ENCODE measurements around the gene CTNNA3. TPM values are rescaled to one million over a fixed set of nuclear protein-coding genes. Genes with fewer than 3 reads are reported as not detected.

CTNNA3 gene
- total and polyA plus RNA-seq, 2 of the 4 experiments (the other 2 are of a cell fraction), result 0.19 to 0.90 TPM

DNA sequence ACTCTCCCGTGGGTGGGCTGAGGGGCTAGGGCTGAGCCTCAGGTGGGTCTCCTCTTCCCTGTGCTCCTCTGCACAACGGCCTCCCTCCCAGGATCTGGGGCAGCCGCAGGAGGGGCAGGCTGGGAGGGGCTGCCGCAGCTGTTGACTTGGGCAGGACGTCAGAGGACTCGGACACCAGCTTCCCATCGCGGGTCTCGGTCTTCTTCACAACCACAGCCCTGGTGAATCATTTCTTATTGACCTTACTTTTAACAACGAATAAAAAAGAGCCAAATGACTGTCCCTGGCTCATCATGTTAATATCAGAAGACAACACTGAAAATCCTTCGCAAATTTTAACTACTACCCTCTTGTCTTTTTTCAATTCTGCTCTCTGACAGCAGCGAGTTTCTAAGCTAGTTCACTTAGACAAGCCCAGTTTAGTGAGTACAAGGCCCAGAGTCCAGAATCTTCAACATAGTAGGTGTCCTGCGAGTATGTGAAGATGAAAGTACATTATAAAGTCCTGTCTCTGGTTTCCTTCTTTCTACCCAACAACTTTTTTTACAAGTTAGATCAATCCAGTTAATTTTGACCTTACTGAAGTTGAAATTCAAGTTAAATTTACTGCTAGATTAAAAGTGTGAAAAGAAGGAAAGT is 32.4 kb downstream of the CTNNA3 start:
- H2BK120ac ChIP-seq (ENCODE audit: low read depth, low read length), result no peak overlapping the region
- H3K9me3 ChIP-seq (ENCODE audit: control insufficient read depth, insufficient read depth, low read length), result no peaks in the 10 kb centered on the region
- no peak overlapping the region for H3K14ac ChIP-seq (replicated peaks; ENCODE audit: low read depth, low read length)
- H2AFZ ChIP-seq (replicated peaks; ENCODE audit: low read length, poor library complexity), result no peak overlapping the region
- WGBS, 2 experiments (ENCODE audit: extremely low coverage in 2 of 2, insufficient read length in 1 of 2), result 78% methylated on average over 9 of the region's 13 CpGs; no CpG with 5 or more reads in 1 of the 2 experiments
- H2BK15ac ChIP-seq (ENCODE audit: low read depth, low read length), result no peak overlapping the region
- no peaks in the 10 kb centered on the region for H3K79me1 ChIP-seq (ENCODE audit: low read depth in 1 of 2, low read length in 2 of 2)
- H2AK9ac ChIP-seq (replicated peaks; ENCODE audit: low read depth, low read length, poor library complexity), result no peak overlapping the region
- no peak overlapping the region for H3K4ac ChIP-seq (ENCODE audit: low read depth, low read length)
- no peak overlapping the region for H3K4me3 ChIP-seq (ENCODE audit: insufficient read depth, low read depth, low read length)
- ATAC-seq (ENCODE audit: low read depth) (no peak), DNase-seq (no peak)
- no peaks in the 10 kb centered on the region; the same call in 1 of the 2 replicates for H3K27me3 ChIP-seq (ENCODE audit: control insufficient read depth, insufficient read depth, low read length)
- H3K4me1 ChIP-seq (ENCODE audit: control insufficient read depth, insufficient read depth, low read length), result no peaks in the 10 kb centered on the region
- no peaks in the 10 kb centered on the region for H3K9me1 ChIP-seq (ENCODE audit: insufficient read depth, low read length)
- H4K91ac ChIP-seq (ENCODE audit: insufficient read depth, low read depth, low read length), result no peak overlapping the region
- no peak overlapping the region for H3K27ac ChIP-seq (ENCODE audit: insufficient read depth, low read length)
- H2BK5ac ChIP-seq (ENCODE audit: low read depth, low read length, poor library complexity, severe bottlenecking), result no peak overlapping the region
- ChIA-PET CTCF (interaction anchor here (1.0 kb wide), 1 partner anchor 33 kb away, joined by 3 read pairs; no protein-coding TSS in a partner anchor), POLR2A (ENCODE audit: unreplicated experiment) (no interaction called here)
- H2AK5ac ChIP-seq (ENCODE audit: low read depth, low read length), result no peak overlapping the region
- H3K56ac ChIP-seq (ENCODE audit: extremely low read depth, insufficient read depth, low read length), result no peak overlapping the region
- dilution Hi-C loops (cut with HindIII; ENCODE audit: low sequenced_read_pairs, unreplicated experiment), result no loop called here
- no peak overlapping the region for H3K23ac ChIP-seq (ENCODE audit: low read depth, low read length)
- no peak overlapping the region for H3K18ac ChIP-seq (ENCODE audit: low read depth, low read length)
- H3K36me3 ChIP-seq (ENCODE audit: control insufficient read depth, insufficient read depth, low read length), result no peaks in the 10 kb centered on the region
- H4K20me1 ChIP-seq (ENCODE audit: insufficient read depth, low read length), result no peaks in the 10 kb centered on the region
- H4K5ac ChIP-seq (ENCODE audit: low read depth, low read length), result no peak overlapping the region
- in situ Hi-C loops (cut with MboI; ENCODE audit: low sequenced_read_pairs), result no loop called here
- no peak overlapping the region for H4K8ac ChIP-seq (ENCODE audit: low read depth in 2 of 2, low read length in 2 of 2)
- TF ChIP-seq MXI1 (IDR thresholded peaks at IDR 0.05; ENCODE audit: borderline replicate concordance, low read depth, low read length) (no peak), MAFK (IDR thresholded peaks at IDR 0.05; ENCODE audit: low read depth, low read length) (no peak), CHD1 (IDR thresholded peaks at IDR 0.05; ENCODE audit: low read depth, low read length) (no peak), RCOR1 (IDR thresholded peaks at IDR 0.05; ENCODE audit: insufficient replicate concordance, low read length) (no peak)
- TF ChIP-seq, protein P1, sequence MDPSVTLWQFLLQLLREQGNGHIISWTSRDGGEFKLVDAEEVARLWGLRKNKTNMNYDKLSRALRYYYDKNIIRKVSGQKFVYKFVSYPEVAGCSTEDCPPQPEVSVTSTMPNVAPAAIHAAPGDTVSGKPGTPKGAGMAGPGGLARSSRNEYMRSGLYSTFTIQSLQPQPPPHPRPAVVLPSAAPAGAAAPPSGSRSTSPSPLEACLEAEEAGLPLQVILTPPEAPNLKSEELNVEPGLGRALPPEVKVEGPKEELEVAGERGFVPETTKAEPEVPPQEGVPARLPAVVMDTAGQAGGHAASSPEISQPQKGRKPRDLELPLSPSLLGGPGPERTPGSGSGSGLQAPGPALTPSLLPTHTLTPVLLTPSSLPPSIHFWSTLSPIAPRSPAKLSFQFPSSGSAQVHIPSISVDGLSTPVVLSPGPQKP (IDR thresholded peaks at IDR 0.05; ENCODE audit: borderline replicate concordance, low read depth, low read length), result no peak
- BruUV-seq (replicated peaks), result no TSS peak
- H3K4me2 ChIP-seq (ENCODE audit: low read depth, low read length), result no peak overlapping the region
- H2BK20ac ChIP-seq (ENCODE audit: low read depth, low read length), result no peak overlapping the region
- intact Hi-C loops (cut with micrococcal nuclease), result loop anchor here (10.0 kb wide), 1 partner anchor 139 kb away; no protein-coding TSS in a partner anchor
- H3K9ac ChIP-seq (ENCODE audit: low read depth, low read length), result no peak overlapping the region
